BJ (cell line): ENCODE measurements around the gene DCTN5. TPM values are rescaled to one million over a fixed set of nuclear protein-coding genes. Genes with fewer than 3 reads are reported as not detected.

ENCODE experiments used
- CTCF ChIA-PET: fragments of 350-600 bp; formaldehyde crosslinking; extraction: SDS; loops from one replicate; lab custom pipeline; 2021; ENCODE audit warnings: antibody characterized with exemption, inconsistent platforms; lab: Yijun Ruan, JAX
- POLR2A ChIA-PET: fragments of 300-600 bp; sonication (Branson Sonifier 250); formaldehyde crosslinking; extraction: SDS; loops from one replicate; lab custom pipeline; 2021; ENCODE audit warnings: antibody characterized with exemption; lab: Charles Lee
- DNase-seq: peaks from one replicate; pipeline ENCODE4 v3.0.0-alpha.2; 2011; ENCODE audit warnings: low read depth
- H3K27me3 ChIP-seq: 2 replicates; pipeline ENCODE4 v1.6.0; 2011; ENCODE audit warnings: low read length; ENCODE audit not compliant: control insufficient read depth, insufficient read depth
- H3K36me3 ChIP-seq: 2 replicates; pipeline ENCODE4 v1.5.1; 2011; ENCODE audit warnings: low read length; ENCODE audit not compliant: control insufficient read depth, insufficient read depth
- H3K4me3 ChIP-seq: 2 replicates; pipeline ENCODE4 v1.5.1; 2011; ENCODE audit warnings: low read depth, mild to moderate bottlenecking, control low read depth, low read length
- polyA plus RNA-seq: library from polyadenylated mRNA; depleted of rRNA; stranded (reverse); fragments of >200 nt; gene quantifications from 2 replicates; pipeline ENCODE4 v1.2.3, GENCODE V29; 2011
- TF ChIP-seq, protein P1 (sequence below): IDR thresholded peaks from 2 replicates; pipeline ENCODE4 v1.5.1; 2011; ENCODE audit warnings: low read depth, mild to moderate bottlenecking, control low read depth, inconsistent platforms, low read length, moderate library complexity; ENCODE audit not compliant: insufficient read depth

DCTN5 gene
- polyA plus RNA-seq, 1 experiment, result 54.0 TPM

DNA sequence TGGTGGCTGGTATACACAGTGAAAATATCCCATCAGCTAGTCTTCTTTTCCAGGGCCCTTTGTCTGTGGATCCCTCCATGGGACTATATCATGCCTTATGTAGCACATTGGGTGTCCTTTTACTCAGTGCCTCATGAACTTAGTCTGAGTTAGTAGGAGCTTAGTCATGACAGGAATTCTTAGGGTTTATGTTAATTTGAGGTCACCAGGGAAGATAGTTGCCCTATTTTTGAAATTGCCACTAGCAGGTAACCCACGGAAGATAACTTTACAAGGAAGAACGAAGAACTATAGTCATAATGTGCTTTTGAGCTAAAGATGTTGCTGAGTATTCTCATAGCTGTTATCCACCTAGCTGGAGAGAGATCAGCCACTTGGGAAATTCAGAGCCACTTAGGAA, 22.7 kb downstream of the DCTN5 start:
- TF ChIP-seq, protein P1, sequence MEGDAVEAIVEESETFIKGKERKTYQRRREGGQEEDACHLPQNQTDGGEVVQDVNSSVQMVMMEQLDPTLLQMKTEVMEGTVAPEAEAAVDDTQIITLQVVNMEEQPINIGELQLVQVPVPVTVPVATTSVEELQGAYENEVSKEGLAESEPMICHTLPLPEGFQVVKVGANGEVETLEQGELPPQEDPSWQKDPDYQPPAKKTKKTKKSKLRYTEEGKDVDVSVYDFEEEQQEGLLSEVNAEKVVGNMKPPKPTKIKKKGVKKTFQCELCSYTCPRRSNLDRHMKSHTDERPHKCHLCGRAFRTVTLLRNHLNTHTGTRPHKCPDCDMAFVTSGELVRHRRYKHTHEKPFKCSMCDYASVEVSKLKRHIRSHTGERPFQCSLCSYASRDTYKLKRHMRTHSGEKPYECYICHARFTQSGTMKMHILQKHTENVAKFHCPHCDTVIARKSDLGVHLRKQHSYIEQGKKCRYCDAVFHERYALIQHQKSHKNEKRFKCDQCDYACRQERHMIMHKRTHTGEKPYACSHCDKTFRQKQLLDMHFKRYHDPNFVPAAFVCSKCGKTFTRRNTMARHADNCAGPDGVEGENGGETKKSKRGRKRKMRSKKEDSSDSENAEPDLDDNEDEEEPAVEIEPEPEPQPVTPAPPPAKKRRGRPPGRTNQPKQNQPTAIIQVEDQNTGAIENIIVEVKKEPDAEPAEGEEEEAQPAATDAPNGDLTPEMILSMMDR, result no peak
- no peak for DNase-seq
- ChIA-PET CTCF (interaction anchor here (0.5 to 2.2 kb wide), 3 partner anchors 12 to 25 kb away, joined by 3 to 7 read pairs (median 5); partner anchors contain the start of gene PLK1), POLR2A (no interaction called here)
- Histone ChIP-seq H3K4me3 (no peak overlapping the region), H3K36me3 (peaks cover 22% of the 10 kb centered on the region), H3K27me3 (no peaks in the 10 kb centered on the region)

DNA sequence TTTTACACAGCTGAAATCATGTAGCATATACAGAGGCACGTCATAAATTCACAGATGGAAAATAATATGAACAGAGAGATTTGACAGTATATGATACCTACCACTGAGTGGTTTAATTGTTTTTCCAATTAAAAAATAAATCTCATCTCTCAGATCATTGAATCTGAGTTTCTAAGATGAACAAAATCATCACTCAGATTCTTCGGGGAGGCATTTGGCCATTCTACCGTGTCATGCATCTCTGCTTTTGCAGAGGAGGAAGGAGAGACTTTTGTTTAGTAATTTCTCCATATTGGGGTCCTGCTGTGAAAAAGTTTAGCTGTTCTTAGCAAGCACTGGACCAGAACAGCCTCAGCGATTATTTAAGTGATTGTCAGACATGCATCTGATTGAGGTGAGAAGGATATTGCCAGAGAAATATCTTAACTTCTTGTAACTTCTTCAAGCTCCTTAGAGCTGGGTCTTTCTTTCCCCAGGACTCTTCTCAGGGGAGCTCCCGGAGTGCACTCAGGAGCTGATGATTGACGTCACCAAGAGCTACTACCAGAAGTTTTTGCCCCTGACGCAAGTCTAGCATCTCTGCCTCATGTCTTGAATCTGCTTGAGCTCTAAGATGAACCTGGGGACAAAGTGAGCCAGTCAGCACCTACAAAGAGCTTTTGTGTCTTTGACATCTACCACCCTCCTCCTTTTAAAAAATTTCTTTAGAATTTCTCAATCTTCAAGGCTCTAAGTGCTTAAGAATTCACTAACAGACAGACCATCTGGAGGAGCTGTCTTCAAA, 25.5 kb downstream of the DCTN5 start:
- Histone ChIP-seq H3K4me3 (no peak overlapping the region), H3K36me3 (peaks cover 16% of the 10 kb centered on the region), H3K27me3 (no peaks in the 10 kb centered on the region)
- no peak for DNase-seq
- TF ChIP-seq, protein P1, result no peak
- POLR2A ChIA-PET, result no interaction called here
- CTCF ChIA-PET, result interaction anchor here (0.6 to 3.1 kb wide), 3 partner anchors 11 to 48 kb away, joined by 3 to 12 read pairs (median 3); partner anchors contain the start of gene PLK1

DNA sequence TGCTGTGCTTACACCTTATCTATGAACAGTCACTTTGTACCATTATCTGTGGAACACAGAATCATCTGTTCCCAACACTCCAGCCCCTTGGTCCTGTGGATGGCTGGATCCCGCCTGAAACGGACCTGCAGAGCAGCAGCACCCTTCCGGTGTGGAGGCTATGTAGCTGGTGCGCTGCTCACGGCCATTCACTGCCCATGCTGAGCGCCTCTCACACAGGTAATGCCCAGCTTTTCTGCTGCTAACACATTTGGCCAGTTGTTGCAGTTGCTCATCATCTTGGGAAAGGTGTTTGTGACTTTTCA, 26.0 kb downstream of the DCTN5 start:
- ChIA-PET POLR2A (no interaction called here), CTCF (interaction anchor here (3.1 kb wide), 1 partner anchor 12 kb away, joined by 12 read pairs; the partner anchor contains the start of gene PLK1)
- TF ChIP-seq, protein P1, result no peak
- no peak overlapping the region for H3K4me3 ChIP-seq
- H3K27me3 ChIP-seq, result no peaks in the 10 kb centered on the region
- H3K36me3 ChIP-seq, result peaks cover 15% of the 10 kb centered on the region
- DNase-seq, result no peak

DNA sequence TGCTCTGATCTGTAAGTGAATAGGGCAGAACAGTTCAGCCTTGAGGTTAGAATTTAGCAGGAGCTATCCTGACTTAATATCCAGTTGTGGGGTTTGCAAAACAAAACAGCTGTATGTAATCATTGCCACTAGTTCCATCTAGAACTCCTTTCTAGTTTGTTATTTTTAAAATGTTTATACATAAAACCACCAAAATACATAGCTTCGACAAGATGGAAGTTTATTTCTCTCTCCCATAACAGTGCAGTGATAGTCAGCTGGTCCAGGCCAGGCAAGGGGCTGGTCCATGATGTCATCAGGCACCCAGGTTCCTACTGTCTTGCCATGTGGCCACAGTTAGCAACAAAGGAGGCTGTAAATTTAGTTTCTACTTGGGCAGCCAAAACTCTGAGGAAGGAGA, 27.0 kb downstream of the DCTN5 start:
- CTCF ChIA-PET, result interaction anchor here (3.1 kb wide), 1 partner anchor 11 kb away, joined by 12 read pairs; the partner anchor contains the start of gene PLK1
- peaks cover 15% of the 10 kb centered on the region for H3K36me3 ChIP-seq
- H3K4me3 ChIP-seq, result no peak overlapping the region
- H3K27me3 ChIP-seq, result no peaks in the 10 kb centered on the region
- TF ChIP-seq, protein P1, result no peak
- POLR2A ChIA-PET, result no interaction called here
- DNase-seq, result no peak

DNA sequence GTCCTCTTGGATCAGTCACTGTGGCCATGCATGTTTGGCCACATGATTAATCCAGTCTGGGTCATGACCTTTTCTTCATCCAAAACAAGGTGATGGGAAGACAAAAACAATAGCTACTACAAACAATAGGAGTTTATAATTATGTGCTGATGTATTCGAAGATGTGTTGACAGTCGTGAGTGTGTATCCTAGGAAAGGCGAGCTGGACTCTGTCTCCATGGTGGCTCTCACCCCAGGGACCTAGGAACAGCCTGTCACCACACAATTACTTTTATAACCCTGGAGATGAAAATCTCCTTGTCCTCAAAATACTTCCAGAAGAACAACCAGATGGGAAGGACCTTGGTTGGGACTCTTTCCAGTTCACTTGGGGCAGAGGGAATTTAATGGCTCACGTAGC, 27.6 kb downstream of the DCTN5 start:
- H3K36me3 ChIP-seq, result peaks cover 16% of the 10 kb centered on the region
- CTCF ChIA-PET, result interaction anchor here (3.1 kb wide), 1 partner anchor 10 kb away, joined by 12 read pairs; the partner anchor contains the start of gene PLK1
- TF ChIP-seq, protein P1, result no peak

More for the DNA sequence above, 27.6 kb downstream of the DCTN5 start:
- H3K27me3 ChIP-seq, result no peaks in the 10 kb centered on the region
- no peak for DNase-seq
- POLR2A ChIA-PET, result no interaction called here
- no peak overlapping the region for H3K4me3 ChIP-seq
